ENCODE data around the gene DKKL1.

DNA sequence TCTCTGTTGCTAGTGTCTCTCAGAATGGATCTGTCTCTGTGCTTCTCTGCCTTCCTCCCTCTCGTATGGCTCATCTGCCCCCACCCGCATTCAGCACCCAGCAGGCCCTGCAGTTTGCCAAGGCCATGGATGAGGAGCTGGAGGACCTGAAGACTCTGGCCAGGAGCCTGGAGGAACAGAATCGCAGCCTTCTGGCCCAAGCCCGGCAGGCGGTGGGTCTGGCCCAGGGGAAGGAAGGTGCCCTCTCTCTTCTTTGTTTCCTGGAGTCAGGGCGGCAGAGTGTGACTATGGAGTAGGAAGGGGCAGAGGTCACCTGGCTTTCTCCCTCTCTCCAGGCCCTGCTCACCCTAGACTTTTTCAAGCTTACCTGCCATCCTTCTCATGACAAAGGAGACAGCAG lies 35.3 kb downstream of the DKKL1 start:
- TF ChIP-seq, protein P1, sequence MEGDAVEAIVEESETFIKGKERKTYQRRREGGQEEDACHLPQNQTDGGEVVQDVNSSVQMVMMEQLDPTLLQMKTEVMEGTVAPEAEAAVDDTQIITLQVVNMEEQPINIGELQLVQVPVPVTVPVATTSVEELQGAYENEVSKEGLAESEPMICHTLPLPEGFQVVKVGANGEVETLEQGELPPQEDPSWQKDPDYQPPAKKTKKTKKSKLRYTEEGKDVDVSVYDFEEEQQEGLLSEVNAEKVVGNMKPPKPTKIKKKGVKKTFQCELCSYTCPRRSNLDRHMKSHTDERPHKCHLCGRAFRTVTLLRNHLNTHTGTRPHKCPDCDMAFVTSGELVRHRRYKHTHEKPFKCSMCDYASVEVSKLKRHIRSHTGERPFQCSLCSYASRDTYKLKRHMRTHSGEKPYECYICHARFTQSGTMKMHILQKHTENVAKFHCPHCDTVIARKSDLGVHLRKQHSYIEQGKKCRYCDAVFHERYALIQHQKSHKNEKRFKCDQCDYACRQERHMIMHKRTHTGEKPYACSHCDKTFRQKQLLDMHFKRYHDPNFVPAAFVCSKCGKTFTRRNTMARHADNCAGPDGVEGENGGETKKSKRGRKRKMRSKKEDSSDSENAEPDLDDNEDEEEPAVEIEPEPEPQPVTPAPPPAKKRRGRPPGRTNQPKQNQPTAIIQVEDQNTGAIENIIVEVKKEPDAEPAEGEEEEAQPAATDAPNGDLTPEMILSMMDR (conservative IDR thresholded peaks at IDR 0.05), result no peak
- TF ChIP-seq EZH2 (IDR thresholded peaks at IDR 0.05; ENCODE audit: low read depth), result no peak
